H9 (cell line): Measurements from ENCODE around the gene MIEF2. TPM values are rescaled to one million over a fixed set of nuclear protein-coding genes. Genes with fewer than 3 reads are reported as not detected.

ENCODE experiments used
- DNase-seq: peaks from one replicate; pipeline ENCODE4 v3.0.0-alpha.2; 2017
- H2AFZ ChIP-seq: one replicate; pipeline ENCODE4 v1.6.1; 2013; ENCODE audit warnings: mild to moderate bottlenecking, low read length, control low read depth, moderate library complexity
- H2AK5ac ChIP-seq: 2 replicates; pipeline ENCODE4 v1.6.1; 2013; ENCODE audit warnings: low read length, control low read depth, mixed read lengths; ENCODE audit not compliant: insufficient read length
- H2BK120ac ChIP-seq: one replicate; pipeline ENCODE4 v1.6.1; 2013; ENCODE audit warnings: low read depth, mild to moderate bottlenecking, low read length, control low read depth, inconsistent platforms; ENCODE audit not compliant: poor library complexity, severe bottlenecking
- H2BK12ac ChIP-seq: 2 replicates; pipeline ENCODE4 v1.6.1; 2013; ENCODE audit warnings: low read length, control low read depth, mixed read lengths, low read depth; ENCODE audit not compliant: insufficient read length
- H2BK15ac ChIP-seq: 2 replicates; pipeline ENCODE4 v1.6.1; 2013; ENCODE audit warnings: low read depth, low read length, control low read depth
- H2BK20ac ChIP-seq: one replicate; pipeline ENCODE4 v1.6.1; 2013; ENCODE audit warnings: low read depth, mild to moderate bottlenecking, low read length, control low read depth, inconsistent platforms; ENCODE audit not compliant: poor library complexity, severe bottlenecking
- H2BK5ac ChIP-seq: 2 replicates; pipeline ENCODE4 v1.6.1; 2013; ENCODE audit warnings: low read length, control low read depth, mixed read lengths; ENCODE audit not compliant: insufficient read length
- H3K14ac ChIP-seq: 2 replicates; pipeline ENCODE4 v1.6.1; 2013; ENCODE audit warnings: low read length, control low read depth; ENCODE audit not compliant: insufficient read depth
- H3K18ac ChIP-seq: 2 replicates; pipeline ENCODE4 v1.6.1; 2013; ENCODE audit warnings: low read depth, mild to moderate bottlenecking, mixed read lengths, low read length, control low read depth; ENCODE audit not compliant: insufficient read length
- H3K23ac ChIP-seq: 2 replicates; pipeline ENCODE4 v1.6.1; 2013; ENCODE audit warnings: low read length, control low read depth, mixed read lengths, low read depth; ENCODE audit not compliant: insufficient read length
- H3K23me2 ChIP-seq: 2 replicates; pipeline ENCODE4 v1.6.1; 2013; ENCODE audit warnings: low read depth, mild to moderate bottlenecking, mixed read lengths, low read length, control low read depth; ENCODE audit not compliant: insufficient read length, poor library complexity, severe bottlenecking
- H3K27ac ChIP-seq: 2 replicates; pipeline ENCODE4 v1.5.1; 2013; ENCODE audit warnings: low read length, control low read depth, mixed read lengths, low read depth; ENCODE audit not compliant: insufficient read length
- H3K27me3 ChIP-seq: 2 replicates; pipeline ENCODE4 v1.6.1; 2013; ENCODE audit warnings: low read length, control low read depth, inconsistent platforms; ENCODE audit not compliant: insufficient read depth
- H3K4ac ChIP-seq: 2 replicates; pipeline ENCODE4 v1.6.1; 2013; ENCODE audit warnings: low read depth, mild to moderate bottlenecking, control low read depth, inconsistent platforms, low read length, moderate library complexity
- H3K4me1 ChIP-seq: 2 replicates; pipeline ENCODE4 v1.6.1; 2013; ENCODE audit warnings: low read length, control low read depth, inconsistent platforms; ENCODE audit not compliant: insufficient read depth
- H3K4me2 ChIP-seq: 2 replicates; pipeline ENCODE4 v1.6.1; 2013; ENCODE audit warnings: low read length, control low read depth, mixed read lengths; ENCODE audit not compliant: insufficient read length, insufficient read depth
- H3K56ac ChIP-seq: 2 replicates; pipeline ENCODE4 v1.6.1; 2013; ENCODE audit warnings: low read depth, mild to moderate bottlenecking, mixed read lengths, low read length, control low read depth; ENCODE audit not compliant: insufficient read length
- H3K79me1 ChIP-seq: 2 replicates; pipeline ENCODE4 v1.6.1; 2013; ENCODE audit warnings: low read depth, mild to moderate bottlenecking, moderate library complexity, low read length, control low read depth, inconsistent platforms; ENCODE audit not compliant: insufficient read depth, poor library complexity, severe bottlenecking
- H3K79me2 ChIP-seq: 2 replicates; pipeline ENCODE4 v1.6.1; 2013; ENCODE audit warnings: low read length, control low read depth, inconsistent platforms; ENCODE audit not compliant: insufficient read depth
- H3K9ac ChIP-seq: 2 replicates; pipeline ENCODE4 v1.6.1; 2013; ENCODE audit warnings: low read length, control low read depth, mixed read lengths; ENCODE audit not compliant: insufficient read length; ENCODE audit errors: extremely low read depth
- H3K9me3 ChIP-seq: one replicate; pipeline ENCODE4 v1.6.1; 2013; ENCODE audit warnings: low read depth, low read length, inconsistent platforms; ENCODE audit not compliant: control insufficient read depth
- H3T11ph ChIP-seq: one replicate; pipeline ENCODE4 v1.6.1; 2013; ENCODE audit warnings: mild to moderate bottlenecking, low read length, control low read depth, inconsistent platforms
- H4K20me1 ChIP-seq: one replicate; pipeline ENCODE4 v1.6.1; 2013; ENCODE audit not compliant: control insufficient read depth, insufficient read length, insufficient read depth
- H4K5ac ChIP-seq: 2 replicates; pipeline ENCODE4 v1.6.1; 2013; ENCODE audit warnings: low read depth, mild to moderate bottlenecking, mixed read lengths, low read length, control low read depth; ENCODE audit not compliant: insufficient read length
- H4K8ac ChIP-seq: replicated peaks from 2 replicates; pipeline ENCODE4 v1.6.1; 2013; ENCODE audit warnings: low read length, control low read depth, mixed read lengths, low read depth; ENCODE audit not compliant: insufficient read length
- H4K91ac ChIP-seq: 2 replicates; pipeline ENCODE4 v1.6.1; 2013; ENCODE audit warnings: low read depth, mild to moderate bottlenecking, moderate library complexity, mixed read lengths, low read length, control low read depth; ENCODE audit not compliant: insufficient read length
- H3K27ac Mint-ChIP-seq, 3 experiments: 2 replicates in 2 of 3; 3 replicates in 1 of 3; pipeline ENCODE4 v1.8.0; 2020 to 2021; ENCODE audit warnings: mixed read lengths in 3 of 3, mild to moderate bottlenecking in 1 of 3, moderate library complexity in 1 of 3
- H3K27me3 Mint-ChIP-seq: 2 replicates; pipeline ENCODE4 v1.8.0; 2021; ENCODE audit warnings: low read depth, mild to moderate bottlenecking, moderate library complexity, mixed read lengths
- H3K36me3 Mint-ChIP-seq, 3 experiments: 2 replicates in 2 of 3; 3 replicates in 1 of 3; pipeline ENCODE4 v1.8.0; 2020 to 2021; ENCODE audit warnings: low read depth in 3 of 3, mixed read lengths in 3 of 3; ENCODE audit not compliant: insufficient read depth in 1 of 3
- H3K4me1 Mint-ChIP-seq, 2 experiments: 2 replicates each; pipeline ENCODE4 v1.8.0; 2020; ENCODE audit warnings: mixed read lengths in 2 of 2
- H3K4me3 Mint-ChIP-seq, 2 experiments: 2 replicates in 1 of 2; 3 replicates in 1 of 2; pipeline ENCODE4 v1.8.0; 2020 to 2021; ENCODE audit warnings: mild to moderate bottlenecking in 2 of 2, mixed read lengths in 2 of 2, moderate library complexity in 1 of 2
- H3K9me3 Mint-ChIP-seq, 2 experiments: 2 replicates in 1 of 2; 3 replicates in 1 of 2; pipeline ENCODE4 v1.8.0; 2020; ENCODE audit warnings: mild to moderate bottlenecking in 2 of 2, mixed read lengths in 2 of 2, moderate library complexity in 1 of 2
- WGBS: extraction: QIAGEN DNeasy Blood & Tissue Kit; methylation state at CpG from one replicate; pipeline ENCODE4 v1.1.7; 2013; ENCODE audit warnings: missing lambda C conversion rate, low lambda C conversion rate, mixed read lengths; ENCODE audit not compliant: insufficient read length; ENCODE audit errors: extremely low coverage; 5-methylcytosine and 5-hydroxymethylcytosine counted together
- total RNA-seq: library from RNA; stranded (reverse); gene quantifications from 2 replicates; pipeline ENCODE4 v1.2.1, GENCODE V29; 2021
- TF ChIP-seq, protein P1 (sequence below): fragments of 200-600 bp; sonication (generic); conservative IDR thresholded peaks from 3 replicates; pipeline ENCODE4 v1.8.0; 2021; ENCODE audit warnings: antibody characterized with exemption, mild to moderate bottlenecking

MIEF2 gene
- total RNA-seq, 1 experiment from 2014 or later: 10.3 TPM

DNA sequence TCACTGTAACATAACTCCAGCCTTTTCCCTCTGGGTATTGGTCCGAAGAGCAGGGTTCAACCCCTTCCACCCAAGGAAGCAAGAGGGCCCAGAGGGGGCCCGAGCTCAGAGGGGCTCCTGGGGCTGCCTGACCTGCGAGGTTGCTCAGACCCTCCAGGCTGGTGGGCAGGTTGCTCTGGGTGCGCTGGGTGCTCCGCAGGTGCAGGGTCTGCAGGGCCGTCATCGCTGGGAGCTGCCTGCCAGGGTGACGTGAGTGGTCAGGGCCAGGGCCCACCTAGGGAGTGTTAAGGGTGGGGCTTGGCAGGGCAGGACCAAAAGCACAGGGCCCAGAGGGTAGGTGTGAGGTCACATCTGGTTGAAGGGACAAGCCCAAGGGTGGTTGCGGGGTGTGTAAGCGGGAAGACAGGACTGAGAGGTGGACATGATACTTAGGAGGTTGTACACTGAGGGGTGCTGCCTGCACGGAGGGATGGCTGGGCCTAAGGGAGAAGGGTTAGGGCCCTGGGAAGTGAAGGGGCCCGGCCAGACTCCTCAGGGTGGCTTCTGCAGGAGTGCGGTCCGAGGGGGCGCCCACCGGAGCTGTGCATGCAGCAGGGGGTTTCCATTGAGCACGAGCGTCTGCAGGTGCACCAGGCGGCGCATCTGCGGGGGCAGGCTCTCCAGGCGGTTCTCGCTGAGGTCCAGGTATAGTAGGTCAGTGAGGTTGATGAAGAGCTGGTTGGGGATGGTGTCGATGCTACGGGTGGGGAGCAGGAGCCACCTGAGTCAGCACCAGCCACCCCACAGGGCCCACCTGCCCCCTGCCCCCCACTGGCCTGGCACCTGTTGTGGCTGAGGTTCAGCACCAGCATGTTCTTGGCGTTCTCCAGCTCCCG lies 6.3 kb upstream of the MIEF2 start:
- Histone ChIP-seq H4K91ac (no peak overlapping the region), H3K14ac (no peak overlapping the region), H3K79me2 (no peaks in the 10 kb centered on the region; the same call in 1 of the 2 replicates), H2AK5ac (no peak overlapping the region), H3T11ph (no peak overlapping the region), H2BK120ac (no peak overlapping the region), H2BK12ac (no peak overlapping the region), H3K23ac (no peak overlapping the region), H2BK20ac (no peak overlapping the region), H3K56ac (no peak overlapping the region), H3K27me3 (no peaks in the 10 kb centered on the region), H2BK5ac (no peak overlapping the region), H3K4ac (no peak overlapping the region), H2AFZ (no peak overlapping the region), H3K79me1 (no peaks in the 10 kb centered on the region), H4K20me1 (no peaks in the 10 kb centered on the region), H3K27ac (no peak overlapping the region), H2BK15ac (no peak overlapping the region), H4K8ac (no peak overlapping the region), H3K4me1 (no peaks in the 10 kb centered on the region), H3K4me2 (no peak overlapping the region), H4K5ac (no peak overlapping the region), H3K18ac (no peak overlapping the region), H3K9me3 (no peaks in the 10 kb centered on the region), H3K23me2 (peaks cover 6% of the 10 kb centered on the region), H3K9ac (no peak overlapping the region)
- no peaks in the 10 kb centered on the region for H3K27me3 Mint-ChIP-seq
- no peak for DNase-seq
- no peak overlapping the region for H3K27ac Mint-ChIP-seq
- peaks cover 31 to 71% (median 71%) of the 10 kb centered on the region in 3 experiments; a peak in 6 of 7 replicates for H3K36me3 Mint-ChIP-seq
- TF ChIP-seq, protein P1, sequence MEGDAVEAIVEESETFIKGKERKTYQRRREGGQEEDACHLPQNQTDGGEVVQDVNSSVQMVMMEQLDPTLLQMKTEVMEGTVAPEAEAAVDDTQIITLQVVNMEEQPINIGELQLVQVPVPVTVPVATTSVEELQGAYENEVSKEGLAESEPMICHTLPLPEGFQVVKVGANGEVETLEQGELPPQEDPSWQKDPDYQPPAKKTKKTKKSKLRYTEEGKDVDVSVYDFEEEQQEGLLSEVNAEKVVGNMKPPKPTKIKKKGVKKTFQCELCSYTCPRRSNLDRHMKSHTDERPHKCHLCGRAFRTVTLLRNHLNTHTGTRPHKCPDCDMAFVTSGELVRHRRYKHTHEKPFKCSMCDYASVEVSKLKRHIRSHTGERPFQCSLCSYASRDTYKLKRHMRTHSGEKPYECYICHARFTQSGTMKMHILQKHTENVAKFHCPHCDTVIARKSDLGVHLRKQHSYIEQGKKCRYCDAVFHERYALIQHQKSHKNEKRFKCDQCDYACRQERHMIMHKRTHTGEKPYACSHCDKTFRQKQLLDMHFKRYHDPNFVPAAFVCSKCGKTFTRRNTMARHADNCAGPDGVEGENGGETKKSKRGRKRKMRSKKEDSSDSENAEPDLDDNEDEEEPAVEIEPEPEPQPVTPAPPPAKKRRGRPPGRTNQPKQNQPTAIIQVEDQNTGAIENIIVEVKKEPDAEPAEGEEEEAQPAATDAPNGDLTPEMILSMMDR: no peak
- no CpG with 5 or more reads among the region's 27 CpGs for WGBS
- H3K4me3 Mint-ChIP-seq: no peak overlapping the region
- no peaks in the 10 kb centered on the region for H3K9me3 Mint-ChIP-seq
- peaks cover 17 to 27% of the 10 kb centered on the region in 2 experiments for H3K4me1 Mint-ChIP-seq
